Activated CD4-positive, CD25-positive, alpha-beta regulatory T cell (primary cell): ENCODE data around the gene DCUN1D2.
A peak's percentile ranks its signal among the peaks of the same experiment; 100 is the strongest.
"Not testable (repeated sequence)": the region's sequence is repeated elsewhere in the genome, so short reads cannot be mapped to it uniquely, and the experiment has no call there.

ENCODE experiments used
- DNase-seq, 4 experiments: peaks; one replicate each; lab custom pipeline; 2025; lab: John Stamatoyannopoulos, UW

The DCUN1D2 gene

GRCh38 chr13:113490496-113491417 lies at the start of gene DCUN1D2:
DCUN1D2 (minus strand) TSS chr13:113490711; CDS start chr13:113490669, 42 bp downstream.
- DNase-seq: peak; percentile 60 to 65 (median 64)

DNA sequence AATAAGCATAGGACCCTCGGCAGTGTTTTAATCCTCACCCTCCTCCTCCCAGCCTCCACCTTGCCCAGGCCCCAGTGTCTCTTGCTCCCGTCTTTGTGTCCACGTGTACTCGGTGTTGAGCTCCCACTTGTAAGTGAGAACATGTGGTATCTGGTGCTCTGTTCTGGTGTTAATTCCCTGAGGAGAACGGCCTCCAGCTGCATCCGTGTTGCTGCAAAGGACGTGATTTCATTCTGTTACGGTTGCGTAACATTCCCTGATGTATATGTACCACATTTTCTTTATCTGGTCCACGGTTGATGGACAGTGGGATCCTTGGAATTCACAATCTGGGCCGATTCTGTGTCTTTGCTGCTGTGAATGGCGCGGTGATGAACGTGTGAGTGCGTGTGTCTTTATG lies 49.3 kb upstream of the DCUN1D2 start:
- DNase-seq: no peak

DNA sequence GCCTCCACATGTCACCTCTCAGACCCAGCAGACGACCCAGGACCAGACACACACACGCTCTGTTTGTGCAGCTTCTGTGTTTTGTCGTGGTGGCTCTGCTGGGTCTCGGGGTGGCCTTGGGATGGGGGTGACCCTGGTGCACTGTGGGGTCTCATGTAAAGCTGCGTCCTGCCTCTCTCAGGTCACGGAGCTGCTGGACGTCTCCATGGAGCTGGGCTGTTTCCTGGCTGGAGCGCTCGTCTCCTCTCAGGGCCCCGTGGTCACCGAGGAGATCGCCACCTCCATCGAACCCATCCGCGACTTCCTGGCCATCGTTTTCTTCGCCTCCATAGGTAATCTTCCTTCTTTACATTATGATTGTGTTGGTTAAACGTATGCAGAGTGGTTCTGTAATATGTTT lies 48.7 kb upstream of the DCUN1D2 start:
- DNase-seq: no peak

- no peak for DNase-seq
These were observed 48.2 kb upstream of the DCUN1D2 start for GRCh38 chr13:113538689-113539058.

DNA sequence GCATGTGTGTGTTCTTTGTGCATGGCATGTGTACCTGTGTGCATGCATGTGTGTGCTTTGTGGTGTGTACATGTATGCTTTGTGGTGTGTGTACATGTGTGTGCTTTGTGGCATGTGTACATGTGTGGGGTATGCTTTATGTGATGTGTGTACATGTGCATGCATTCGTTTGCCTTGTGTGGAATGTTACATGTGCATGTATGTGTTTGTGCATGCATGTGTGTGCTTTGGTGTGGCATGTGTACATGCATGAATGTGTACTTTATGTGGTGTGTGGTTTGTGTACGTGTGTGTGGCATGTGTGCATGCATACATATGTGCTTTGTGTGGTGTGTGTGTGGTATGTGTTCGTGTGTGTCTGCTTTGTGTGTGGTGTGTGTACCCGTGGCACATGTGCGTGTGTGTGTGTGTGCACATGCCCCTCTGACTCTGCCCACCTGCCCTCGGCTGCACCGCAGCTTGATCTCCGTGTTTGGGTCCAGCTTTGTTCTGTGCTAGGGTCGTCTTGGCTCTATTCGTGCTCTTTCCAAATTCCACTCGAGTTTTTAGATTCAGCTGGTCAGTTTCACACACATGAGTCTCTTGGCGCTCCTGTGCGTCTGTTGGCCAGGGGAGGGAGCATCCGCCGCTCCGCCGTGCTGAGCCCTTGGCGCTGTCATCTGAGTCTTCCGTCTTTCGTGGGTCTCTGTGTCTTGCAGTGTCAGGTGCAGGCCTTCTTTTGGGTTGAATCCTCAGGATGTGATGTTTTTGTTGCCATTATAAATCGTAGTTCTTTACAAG lies 47.6 kb upstream of the DCUN1D2 start:
- no peak for DNase-seq

- no peak for DNase-seq
These were observed 46.7 kb upstream of the DCUN1D2 start for GRCh38 chr13:113537205-113537604.

- no peak for DNase-seq
These were observed 46.1 kb upstream of the DCUN1D2 start for GRCh38 chr13:113536461-113537110.

GRCh38 chr13:113535381-113535781 lies 44.9 kb upstream of the DCUN1D2 start:
- DNase-seq: no peak

DNA sequence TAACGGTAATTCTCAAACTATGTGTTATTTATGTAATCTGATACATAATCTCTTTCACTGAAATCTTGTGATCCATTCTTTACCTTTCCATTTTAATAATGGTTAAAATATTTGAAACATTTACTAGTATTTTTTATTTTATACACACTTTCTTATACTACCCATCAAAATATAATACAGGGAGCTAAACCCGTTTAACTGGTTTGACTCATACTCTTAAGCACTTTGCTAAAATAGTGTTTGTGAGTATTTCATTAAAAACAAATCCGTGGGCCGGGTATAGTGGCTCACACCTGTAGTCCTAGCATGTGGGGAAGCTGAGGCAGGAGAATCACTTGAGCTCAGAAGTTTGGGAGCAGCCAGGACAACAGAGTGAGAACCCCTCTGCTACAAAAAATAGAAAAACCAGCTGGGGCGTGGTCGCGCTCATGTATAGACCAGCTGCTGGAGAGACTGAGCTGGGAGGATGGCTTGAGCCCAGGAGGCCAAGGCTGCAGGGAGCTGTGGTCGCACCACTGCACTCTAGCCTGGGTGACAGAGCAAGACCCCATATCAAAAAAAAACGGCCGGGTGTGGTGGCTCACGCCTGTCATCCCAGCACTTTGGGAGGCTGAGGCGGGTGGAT lies 43.8 kb upstream of the DCUN1D2 start:
- DNase-seq: no peak

- DNase-seq: no peak
These were observed 42.8 kb upstream of the DCUN1D2 start for GRCh38 chr13:113533161-113533840.

DNA sequence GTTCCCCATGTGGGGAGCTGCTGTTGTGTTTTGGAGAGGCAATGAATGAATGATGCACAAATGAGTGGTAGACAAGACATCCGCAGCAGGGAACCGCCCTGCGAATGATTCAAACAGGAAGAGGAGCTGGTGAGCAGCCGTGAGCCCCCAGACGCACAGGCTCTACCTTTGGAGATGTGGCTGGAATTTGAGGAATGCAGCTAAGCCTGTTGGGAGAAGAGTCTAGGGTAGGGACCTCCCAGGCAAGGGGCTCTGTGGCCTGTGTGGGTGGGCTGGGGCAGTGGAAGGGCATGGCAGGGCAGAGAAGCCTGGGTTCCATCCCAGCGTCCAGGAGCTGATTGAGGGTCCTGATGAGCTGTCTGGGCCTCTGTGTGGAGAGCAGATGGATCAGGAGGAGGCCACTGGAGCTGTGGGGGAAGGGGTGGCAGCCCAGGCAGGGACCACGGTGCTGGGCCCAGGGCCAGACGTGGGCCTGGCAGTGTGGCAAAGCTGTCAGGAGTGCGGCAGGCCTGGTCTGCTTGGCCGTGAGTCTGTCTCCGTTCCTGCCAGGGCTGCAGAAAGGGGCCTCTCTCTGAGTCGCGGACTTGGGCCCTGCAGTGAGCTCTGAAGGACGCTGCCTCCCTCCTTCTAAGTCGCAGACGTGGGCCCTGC lies 41.8 kb upstream of the DCUN1D2 start:
- DNase-seq: no peak

DNA sequence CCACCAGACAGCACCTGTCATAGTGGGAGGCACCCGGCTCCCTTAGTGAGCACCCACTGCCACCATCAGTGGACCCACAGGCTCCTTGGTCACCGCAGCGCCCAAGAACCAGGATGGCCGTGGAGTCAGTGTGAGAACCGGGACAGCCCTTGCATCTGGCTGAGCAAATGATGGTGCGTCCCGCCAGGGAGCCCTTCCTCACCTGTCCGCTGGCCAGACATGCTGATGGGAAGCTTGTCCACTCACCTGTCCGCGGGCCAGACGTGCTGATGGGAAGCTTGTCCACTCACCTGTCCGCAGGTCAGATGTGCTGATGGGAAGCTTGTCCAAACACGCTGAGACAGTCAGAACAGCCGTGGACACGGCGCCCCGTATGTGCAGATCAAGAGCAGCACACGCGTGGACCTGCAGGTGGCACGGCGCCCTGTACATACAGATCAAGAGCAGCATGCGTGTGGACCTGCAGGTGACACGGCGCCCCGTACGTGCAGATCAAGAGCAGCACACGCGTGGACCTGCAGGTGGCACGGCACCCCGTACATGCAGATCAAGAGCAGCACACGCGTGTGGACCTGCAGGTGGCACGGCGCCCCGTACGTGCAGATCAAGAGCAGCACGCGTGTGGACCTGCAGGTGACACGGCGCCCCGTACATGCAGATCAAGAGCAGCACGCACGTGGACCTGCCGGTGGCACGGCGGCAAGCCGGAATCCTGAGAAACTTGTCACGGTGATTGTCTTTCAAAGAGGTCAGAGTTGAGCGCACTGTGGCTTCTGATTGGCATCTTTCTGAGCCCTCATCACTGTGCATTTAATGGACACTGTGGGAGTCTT lies 40.7 kb upstream of the DCUN1D2 start:
- DNase-seq: no peak

GRCh38 chr13:113528813-113529180 lies 38.3 kb upstream of the DCUN1D2 start:
- no peak for DNase-seq

DNA sequence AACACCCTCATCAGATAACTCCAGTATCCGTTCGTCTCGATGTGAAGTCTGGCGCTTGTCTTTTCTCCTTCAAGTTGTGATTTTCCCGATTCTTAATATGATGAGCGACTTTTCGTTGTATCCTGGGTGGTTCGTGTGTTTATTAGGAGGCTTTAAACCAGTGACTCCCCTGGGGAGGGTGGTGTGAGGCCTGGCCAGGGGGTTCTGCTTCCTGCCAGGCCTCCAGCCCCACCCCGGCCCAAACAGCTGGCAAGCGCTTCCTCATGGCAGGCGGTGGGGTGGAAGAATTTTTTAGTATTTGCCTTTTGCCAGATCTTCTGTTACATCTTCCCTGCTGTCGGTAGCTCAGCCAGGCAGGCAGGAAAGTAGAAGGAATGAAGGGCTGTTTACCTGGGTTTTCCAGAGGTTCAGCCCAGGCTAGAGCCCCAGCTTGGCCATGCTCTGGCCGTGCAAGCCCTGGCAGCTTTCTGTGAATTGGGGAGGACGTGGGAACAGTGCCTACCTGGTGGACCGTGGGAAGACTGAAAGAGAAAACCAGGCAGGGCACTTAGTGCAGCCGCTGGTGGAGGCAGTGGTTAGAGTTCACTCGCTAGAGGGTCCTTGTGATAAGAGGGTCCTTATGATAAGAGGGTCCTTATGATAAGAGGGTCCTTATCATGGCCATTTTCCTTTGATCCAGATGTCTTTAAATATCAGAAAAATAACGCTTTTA lies 37.7 kb upstream of the DCUN1D2 start:
- no peak for DNase-seq

- DNase-seq: no peak
These were observed 36.9 kb upstream of the DCUN1D2 start for GRCh38 chr13:113527272-113527958.

- no peak for DNase-seq
These were observed 36.1 kb upstream of the DCUN1D2 start for GRCh38 chr13:113526466-113527220.

GRCh38 chr13:113522438-113522837 lies 31.9 kb upstream of the DCUN1D2 start:
- not testable (repeated sequence) for DNase-seq

- no peak for DNase-seq
These were observed 30.1 kb upstream of the DCUN1D2 start for GRCh38 chr13:113520571-113520970.
